GM18508 (cell line): ENCODE results near the gene AGPAT3.
"Not testable (repeated sequence)": the region's sequence is repeated elsewhere in the genome, so short reads cannot be mapped to it uniquely, and the experiment has no call there.

Source experiments
- ATAC-seq: cut with Tn5 transposase; IDR thresholded peaks from one replicate; pipeline ENCODE4 v1.9.1; 2021; ENCODE audit warnings: moderate number of reproducible peaks; ENCODE audit not compliant: insufficient read depth, unreplicated experiment

The AGPAT3 gene

DNA sequence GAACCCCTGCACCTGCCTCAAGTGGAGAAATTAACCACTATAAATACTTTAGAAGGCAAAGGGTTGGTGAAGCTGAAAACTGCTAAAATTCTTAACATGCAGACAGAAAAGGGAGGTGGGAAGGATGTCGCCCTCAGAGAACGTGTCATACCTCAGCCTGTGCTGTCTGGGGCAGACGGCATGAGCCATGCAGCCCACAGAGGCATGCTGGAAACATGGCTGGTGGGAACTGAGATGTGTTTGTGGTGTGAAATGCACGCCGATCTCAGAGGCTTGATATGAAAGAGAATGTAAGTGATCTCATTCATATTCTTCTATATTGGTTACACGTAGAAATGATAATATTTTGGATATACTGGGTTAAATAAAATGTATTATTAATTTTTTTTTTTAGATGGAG, 16.3 kb downstream of the AGPAT3 start:
- ATAC-seq = no peak

DNA sequence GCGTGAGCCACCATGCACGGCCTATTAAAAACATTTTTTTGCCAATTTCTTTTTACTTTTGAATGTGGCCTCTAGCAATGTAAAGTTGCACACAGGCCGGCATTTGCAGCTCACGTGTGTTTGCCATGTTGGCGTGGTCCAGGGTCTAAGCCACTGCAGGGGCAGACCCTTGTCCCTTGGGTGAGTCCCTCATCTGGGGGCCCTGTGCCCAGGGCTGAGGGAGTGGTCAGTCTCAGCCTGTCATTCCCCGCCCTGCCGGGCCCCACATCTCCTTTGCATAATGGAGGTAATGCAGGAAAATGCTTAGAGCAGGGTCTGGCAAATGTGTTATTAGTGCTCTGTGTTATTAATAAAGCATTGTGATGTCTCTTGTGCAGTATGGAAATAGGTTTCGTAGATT, 16.9 kb downstream of the AGPAT3 start:
- ATAC-seq = no peak

DNA sequence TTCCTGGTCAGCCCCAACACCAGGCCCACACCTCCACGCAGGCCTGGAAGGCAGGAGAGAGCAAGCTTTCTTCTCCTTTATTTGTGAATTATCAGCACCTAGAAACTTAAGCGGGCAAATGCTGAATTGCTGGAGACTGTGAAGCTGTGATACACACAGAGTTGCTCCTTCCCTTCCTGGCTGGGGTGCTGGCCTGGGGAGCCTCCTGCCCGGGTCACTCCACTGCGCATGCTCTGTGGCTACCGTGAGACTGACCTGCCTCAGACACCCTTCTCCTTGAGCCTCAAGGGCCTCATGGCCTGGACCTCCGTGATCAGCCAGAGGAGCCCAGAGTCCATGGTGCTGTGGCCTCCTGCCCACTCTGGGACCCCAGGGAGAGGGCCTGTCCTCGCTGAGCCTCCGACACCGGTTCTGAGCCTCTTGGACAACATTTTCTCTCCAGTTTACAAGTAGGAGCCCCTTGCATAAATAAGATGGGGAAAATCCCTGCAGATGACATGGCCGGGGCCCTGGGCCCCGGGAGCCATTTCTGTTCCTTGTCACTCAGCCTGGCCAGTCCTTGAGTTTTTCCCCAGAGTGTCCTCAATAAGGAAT, 18.0 kb downstream of the AGPAT3 start:
- ATAC-seq = no peak

GRCh38 chr21:43884012-43884860, 19.2 kb downstream of the AGPAT3 start:
- ATAC-seq = no peak

DNA sequence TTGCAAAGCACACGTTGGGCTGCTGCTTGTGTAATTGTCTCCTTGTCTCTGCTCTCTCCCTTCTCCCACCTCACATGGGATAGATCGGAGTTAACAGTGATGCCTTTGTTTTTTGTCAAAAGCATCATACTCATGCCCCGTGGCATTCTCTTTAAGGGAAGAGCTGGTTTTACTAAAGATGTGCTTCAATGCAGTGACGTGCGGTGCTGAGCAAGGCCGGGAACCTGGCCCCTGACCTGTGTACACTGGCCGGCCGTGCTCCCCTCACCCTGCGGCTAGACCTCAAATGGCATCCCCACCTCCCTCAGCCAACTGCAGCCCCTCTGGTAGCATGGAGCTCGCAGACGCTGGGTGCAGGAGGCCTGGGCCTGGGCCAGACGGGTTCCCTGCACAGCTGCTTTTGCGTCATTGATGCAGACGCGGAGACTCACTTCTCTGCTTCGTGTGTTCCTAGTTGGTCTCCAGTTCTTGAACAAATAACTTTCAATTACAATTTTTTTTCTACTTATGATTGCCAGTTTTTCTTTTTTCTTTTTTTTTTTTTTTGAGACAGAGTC, 19.9 kb downstream of the AGPAT3 start:
- no peak for ATAC-seq

GRCh38 chr21:43885721-43886120, 20.7 kb downstream of the AGPAT3 start:
- no peak for ATAC-seq

GRCh38 chr21:43886565-43886964, 21.5 kb downstream of the AGPAT3 start:
- ATAC-seq = no peak

DNA sequence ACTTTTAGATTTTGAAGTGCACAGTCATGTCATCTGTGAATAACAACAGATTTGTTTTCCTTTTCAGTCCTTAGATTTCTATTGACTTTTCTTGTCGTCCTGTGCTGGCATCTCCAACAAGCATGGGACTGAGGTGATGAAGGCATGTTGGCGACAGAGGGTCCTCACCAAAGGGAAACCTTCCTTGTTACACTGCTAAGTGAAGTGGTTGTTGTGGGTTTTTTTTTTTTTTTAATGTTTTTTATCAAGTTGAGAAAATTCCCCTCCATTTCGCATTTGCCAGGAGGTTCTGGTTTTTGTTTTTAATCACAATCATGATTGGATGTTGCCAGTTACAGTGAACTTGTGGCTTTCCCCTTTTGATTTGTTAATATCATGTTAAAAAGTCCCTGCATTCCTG, 24.0 kb downstream of the AGPAT3 start:
- ATAC-seq = no peak

DNA sequence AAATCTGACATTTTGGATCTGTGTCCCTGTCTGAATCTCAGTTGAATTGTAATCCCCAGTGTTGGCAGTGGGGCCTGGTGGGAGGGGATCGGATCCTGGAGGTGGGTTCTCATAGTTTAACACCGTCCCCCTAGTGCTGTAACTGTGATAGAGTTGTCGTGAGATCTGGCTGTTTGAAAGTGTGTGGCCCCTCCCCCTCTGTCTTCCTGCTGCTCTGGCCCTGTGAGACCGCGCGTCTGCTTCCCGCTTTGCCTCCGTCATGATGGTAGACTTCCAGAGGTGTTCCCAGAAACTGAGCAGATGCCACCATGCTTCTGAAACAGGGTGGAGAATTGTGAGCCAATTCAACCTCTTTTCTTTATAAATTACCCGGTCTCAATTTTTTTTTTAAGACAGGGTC, 25.0 kb downstream of the AGPAT3 start:
- no peak for ATAC-seq

DNA sequence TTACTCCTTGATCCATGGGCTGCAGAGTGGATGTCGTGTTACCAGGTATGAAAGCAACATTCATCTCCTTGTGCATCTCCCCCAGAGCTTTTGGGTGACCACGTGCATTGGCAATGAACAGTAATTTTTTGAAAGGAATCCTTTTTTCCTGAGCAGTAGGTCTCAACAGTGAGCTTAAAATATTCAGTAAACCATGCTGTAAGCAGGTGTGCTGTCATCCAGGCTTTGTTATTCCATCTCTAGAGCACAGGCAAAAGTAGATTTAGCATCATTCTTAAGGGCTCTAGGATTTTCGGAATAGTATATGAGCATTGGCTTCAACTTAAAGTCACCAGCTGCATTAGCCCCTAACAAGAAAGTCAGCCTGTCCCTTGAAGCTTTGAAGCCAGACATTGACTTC, 27.3 kb downstream of the AGPAT3 start:
- no peak for ATAC-seq

GRCh38 chr21:43892984-43893535, 28.0 kb downstream of the AGPAT3 start:
- ATAC-seq = no peak

DNA sequence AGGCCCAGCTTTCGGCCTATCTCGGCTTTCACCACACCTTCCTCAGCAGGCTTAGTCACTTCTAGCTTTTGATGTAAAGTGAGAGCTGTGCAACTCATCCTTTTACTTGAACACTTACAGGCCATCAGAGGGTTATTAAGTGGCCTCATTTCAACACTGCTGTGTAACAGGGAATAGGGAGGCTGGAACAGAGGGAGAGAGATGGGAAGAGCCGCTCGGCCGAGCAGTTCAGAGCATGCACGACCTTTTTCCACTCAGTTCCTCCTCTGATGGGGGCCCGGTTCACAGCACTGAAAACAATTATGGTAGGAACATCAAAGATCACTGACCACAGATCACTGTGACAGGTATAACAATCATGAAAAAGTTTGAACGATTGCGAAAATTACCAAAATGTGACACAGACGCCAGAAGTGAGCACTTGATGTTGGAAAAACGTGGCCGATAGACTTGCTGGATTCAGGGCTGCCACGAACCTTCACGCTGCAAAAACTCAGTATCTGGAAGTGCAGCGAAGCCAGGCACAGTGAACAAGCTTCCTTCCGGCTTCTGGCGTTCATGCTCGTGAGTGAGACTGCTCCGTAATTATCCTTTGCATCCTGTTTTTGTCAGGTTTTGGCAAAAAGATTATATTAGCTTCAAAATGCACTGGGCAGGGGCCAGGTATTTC, 28.6 kb downstream of the AGPAT3 start:
- ATAC-seq = no peak

- ATAC-seq = no peak
Measured at GRCh38 chr21:43894206-43894577, 29.2 kb downstream of the AGPAT3 start.

GRCh38 chr21:43895196-43895595, 30.2 kb downstream of the AGPAT3 start:
- no peak for ATAC-seq

DNA sequence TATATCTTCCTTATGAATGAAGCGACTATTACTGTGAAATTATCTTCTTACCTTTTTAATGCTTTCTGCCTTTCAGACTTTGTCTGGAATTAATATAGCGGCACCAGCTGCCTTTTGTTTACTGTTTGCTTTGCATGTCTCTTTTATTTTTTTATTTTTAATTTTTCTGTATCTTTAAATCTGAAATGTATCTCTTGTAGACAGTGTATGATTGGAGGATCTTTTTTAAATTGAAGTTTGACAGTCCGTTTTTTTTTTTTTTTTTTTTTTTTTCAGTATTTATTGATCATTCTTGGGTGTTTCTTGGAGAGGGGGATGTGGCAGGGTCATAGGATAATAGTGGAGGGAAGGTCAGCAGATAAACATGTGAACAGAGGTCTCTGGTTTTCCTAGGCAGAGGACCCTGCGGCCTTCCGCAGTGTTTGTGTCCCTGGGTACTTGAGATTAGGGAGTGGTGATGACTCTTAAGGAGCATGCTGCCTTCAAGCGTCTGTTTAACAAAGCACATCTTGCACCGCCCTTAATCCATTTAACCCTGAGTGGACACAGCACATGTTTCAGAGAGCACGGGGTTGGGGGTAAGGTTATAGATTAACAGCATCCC, 31.8 kb downstream of the AGPAT3 start:
- ATAC-seq = not testable (repeated sequence)

GRCh38 chr21:43899307-43900077, 34.5 kb downstream of the AGPAT3 start:
- ATAC-seq = no peak

DNA sequence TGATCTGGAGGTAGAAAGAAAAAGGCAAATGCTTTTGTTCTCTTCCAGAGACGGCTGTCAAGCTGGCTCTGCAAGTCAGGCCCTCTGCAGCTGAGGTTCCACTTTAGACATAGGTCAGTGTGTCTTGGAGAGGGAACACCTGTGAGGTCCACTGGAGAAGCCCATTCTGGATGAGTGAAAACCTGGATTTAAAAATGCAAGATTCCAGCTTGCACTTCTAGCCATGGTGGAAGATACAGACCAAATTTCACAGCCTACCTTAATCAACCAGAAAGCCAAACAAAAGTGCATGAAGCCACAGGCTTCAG, 35.0 kb downstream of the AGPAT3 start:
- ATAC-seq = no peak

DNA sequence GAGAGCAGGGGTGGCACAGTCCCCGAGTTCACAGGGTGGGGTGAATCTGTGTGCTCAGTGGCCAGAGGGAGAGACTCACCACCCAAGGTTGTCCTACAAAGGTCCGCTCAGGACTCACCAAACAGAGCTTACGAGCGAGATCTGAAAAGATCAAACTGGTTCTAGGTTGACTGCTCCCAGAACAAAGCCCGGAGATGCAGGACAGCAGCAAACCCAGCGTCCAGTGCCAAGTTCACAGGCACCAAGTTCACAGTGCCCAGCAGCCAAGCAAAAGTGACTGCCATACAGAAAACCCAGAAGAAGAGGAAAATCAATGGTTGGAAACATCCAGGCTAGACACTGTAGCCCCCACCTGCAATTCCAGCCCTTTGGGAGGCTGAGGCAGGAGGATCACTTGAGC, 35.7 kb downstream of the AGPAT3 start:
- no peak for ATAC-seq

DNA sequence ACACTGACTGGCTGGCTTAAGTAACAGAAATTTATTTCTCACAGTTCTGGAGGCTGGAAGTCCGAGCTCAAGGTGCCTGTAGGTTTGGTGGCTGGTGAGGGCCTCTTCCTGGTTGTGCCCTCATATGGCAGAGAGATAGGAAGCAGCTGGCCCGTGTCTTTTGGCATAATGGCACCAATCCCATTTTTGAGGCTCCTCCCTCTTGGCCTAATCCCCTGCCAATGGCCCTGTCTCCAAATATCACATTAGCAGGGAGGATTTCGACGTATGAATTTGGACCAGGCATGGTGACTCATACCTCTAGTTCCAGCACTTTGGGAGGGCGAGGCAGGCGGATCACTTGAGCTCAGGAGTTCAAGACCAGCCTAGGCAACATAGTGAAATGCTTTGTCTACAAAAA, 37.4 kb downstream of the AGPAT3 start:
- no peak for ATAC-seq
